LNCaP clone FGC (cell line): ENCODE data around the gene SSH3.
A peak's percentile ranks its signal among the peaks of the same experiment; 100 is the strongest.
"Not testable (repeated sequence)": the region's sequence is repeated elsewhere in the genome, so short reads cannot be mapped to it uniquely, and the experiment has no call there.

Source experiments
- DNase-seq: peaks from one replicate; pipeline ENCODE4 v3.0.0-alpha.2; 2011; ENCODE audit warnings: low read depth
- H3K4me3 ChIP-seq: 2 replicates; pipeline ENCODE4 v1.5.1; 2011; ENCODE audit warnings: mild to moderate bottlenecking, low read depth, low read length, control low read depth
- TF ChIP-seq, protein P1 (sequence below): IDR thresholded peaks from 2 replicates; pipeline ENCODE4 v1.5.1; 2012; ENCODE audit warnings: mild to moderate bottlenecking; ENCODE audit not compliant: control insufficient read depth, insufficient read depth; ENCODE audit errors: extremely low read depth

Gene SSH3

GRCh38 chr11:67260406-67260805 lies 42.9 kb upstream of the SSH3 start:
- TF ChIP-seq, protein P1, sequence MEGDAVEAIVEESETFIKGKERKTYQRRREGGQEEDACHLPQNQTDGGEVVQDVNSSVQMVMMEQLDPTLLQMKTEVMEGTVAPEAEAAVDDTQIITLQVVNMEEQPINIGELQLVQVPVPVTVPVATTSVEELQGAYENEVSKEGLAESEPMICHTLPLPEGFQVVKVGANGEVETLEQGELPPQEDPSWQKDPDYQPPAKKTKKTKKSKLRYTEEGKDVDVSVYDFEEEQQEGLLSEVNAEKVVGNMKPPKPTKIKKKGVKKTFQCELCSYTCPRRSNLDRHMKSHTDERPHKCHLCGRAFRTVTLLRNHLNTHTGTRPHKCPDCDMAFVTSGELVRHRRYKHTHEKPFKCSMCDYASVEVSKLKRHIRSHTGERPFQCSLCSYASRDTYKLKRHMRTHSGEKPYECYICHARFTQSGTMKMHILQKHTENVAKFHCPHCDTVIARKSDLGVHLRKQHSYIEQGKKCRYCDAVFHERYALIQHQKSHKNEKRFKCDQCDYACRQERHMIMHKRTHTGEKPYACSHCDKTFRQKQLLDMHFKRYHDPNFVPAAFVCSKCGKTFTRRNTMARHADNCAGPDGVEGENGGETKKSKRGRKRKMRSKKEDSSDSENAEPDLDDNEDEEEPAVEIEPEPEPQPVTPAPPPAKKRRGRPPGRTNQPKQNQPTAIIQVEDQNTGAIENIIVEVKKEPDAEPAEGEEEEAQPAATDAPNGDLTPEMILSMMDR, result no peak
- DNase-seq, result no peak
- H3K4me3 ChIP-seq, result no peak overlapping the region

GRCh38 chr11:67260885-67261639 lies 42.3 kb upstream of the SSH3 start:
- H3K4me3 ChIP-seq, DNase-seq: not testable (repeated sequence)

DNA sequence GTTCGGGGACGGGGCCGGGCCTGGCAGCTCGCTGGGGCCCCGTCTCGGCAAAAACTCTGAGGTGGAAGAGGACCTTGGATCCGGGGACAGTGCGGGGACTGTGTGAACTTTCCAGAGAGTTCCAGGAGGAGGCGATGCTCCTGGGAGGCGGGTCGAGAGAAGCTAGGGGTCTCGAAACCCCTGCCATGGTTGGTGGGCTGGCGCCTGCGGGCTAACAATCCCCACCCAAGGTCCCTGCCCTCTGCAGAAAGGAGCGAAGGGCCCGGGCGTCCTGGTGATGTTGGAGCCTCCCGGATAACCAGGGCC lies 41.7 kb upstream of the SSH3 start:
- DNase-seq, result no peak
- no peak overlapping the region for H3K4me3 ChIP-seq
- TF ChIP-seq, protein P1, result no peak

DNA sequence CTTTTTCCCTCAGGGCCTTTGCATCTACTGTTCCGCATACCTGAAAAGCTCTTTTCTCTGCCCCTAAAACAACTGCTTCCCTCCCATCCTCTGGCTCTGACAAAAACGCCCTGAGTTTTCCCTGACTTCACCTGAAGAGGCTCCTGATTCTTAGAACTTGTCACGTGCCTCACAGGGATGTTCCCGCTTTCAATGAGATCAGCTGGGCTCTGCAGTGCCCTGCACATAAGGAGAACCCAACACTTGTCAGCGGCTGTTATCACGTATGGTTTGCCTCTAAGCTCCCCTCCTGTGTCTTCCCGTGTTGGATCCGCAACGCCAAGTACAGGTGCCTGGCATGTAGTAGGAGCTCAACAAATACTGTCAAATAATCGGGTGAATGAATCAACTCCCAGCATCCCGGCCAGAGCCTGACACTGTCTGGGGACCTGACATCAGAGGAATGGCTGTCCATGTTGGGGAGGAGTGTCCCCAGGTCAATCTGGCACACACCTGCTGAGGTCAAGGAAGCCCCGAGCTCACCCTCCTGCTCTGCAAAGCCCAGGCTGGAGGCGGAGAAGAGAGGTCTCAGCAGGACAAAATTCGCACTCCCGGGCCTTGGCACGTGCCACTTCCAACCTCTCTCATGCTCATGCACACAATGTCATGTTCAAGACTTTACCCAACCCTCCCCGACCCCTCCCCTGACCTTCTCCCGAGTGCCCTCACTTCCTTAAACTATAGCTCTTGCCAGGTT lies 41.2 kb upstream of the SSH3 start:
- no peak for DNase-seq

DNA sequence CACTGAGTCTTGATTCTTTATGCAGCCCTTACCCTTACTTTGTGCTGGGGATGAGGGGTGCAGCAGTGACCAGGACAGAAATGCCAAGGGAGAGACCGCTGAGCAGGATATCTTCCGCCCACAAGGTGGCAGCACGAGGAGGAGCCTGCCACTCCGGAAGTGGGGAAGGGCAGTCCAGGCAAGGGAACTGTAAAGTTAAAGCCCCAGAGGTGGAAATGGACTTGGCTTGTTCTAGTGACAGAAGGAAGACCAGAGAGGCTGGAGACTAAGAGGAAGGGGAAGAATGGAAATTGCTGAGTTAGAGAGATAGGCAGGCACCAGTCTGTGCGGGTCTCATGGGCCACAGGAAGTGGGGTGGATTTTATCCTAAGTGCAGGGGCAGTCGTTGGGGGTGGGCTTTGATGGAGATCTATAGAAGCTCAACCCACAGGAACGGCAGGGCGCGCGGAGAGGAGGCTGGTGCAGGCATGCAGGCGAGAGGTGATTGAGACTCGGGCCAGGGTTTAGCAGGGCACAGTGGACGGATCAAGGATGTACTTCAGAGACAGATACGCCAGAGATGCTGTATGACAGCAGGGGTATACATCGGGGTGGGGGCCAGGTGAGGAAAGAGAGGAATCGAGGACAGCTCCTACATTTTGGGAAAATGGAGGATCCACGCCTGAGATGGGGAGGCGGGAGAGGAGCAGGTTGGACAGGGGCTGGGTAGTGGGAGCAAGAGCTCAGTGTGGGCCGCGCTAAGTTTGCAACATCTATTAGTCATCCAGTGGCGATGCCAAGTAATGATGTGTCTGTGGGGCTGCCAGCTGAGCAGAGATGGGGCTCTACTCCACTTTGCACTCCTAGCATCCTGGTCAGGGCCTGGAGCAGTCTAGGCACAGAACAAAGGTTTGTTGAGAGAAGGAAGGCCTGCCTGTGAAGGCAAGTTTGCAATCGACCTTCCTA lies 40.3 kb upstream of the SSH3 start:
- no peak overlapping the region for H3K4me3 ChIP-seq
- TF ChIP-seq, protein P1, result peak; percentile 95
- no peak for DNase-seq

More for the DNA sequence above, 41.2 kb upstream of the SSH3 start:
- TF ChIP-seq, protein P1, result no peak
- H3K4me3 ChIP-seq, result no peak overlapping the region

DNA sequence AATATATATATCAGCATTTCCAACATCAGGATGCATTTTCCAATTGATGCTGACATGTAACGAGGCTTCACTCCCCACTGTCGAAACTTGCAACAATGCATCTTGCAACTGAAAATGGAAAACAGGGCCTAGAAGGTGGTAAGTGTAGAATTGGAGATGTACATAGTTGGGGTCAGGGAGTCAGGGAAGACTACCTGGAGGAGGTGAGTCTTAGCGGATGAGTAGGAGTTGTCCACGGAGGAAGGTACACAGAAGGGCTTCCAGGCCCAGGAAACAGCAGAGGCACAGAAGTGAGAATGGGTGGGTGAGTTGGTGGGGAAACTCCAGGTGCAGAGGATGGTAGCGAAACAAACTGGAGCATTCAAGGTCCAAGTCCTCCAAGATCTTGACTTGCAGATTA lies 39.1 kb upstream of the SSH3 start:
- TF ChIP-seq, protein P1, result no peak
- DNase-seq, result no peak
- no peak overlapping the region for H3K4me3 ChIP-seq
